WTC11 (cell line): ENCODE measurements around the gene SRSF3.

ENCODE experiments used
- CREM ChIP-seq: sonication (generic); formaldehyde crosslinking; IDR thresholded peaks from 2 replicates; pipeline ENCODE4 v1.8.1; 2022; ENCODE audit warnings: mild to moderate bottlenecking, missing genetic modification reagents, moderate library complexity
- FOXP4 ChIP-seq: sonication (generic); formaldehyde crosslinking; IDR thresholded peaks from 2 replicates; pipeline ENCODE4 v1.8.0; 2022; ENCODE audit warnings: mild to moderate bottlenecking, missing genetic modification reagents
- JAZF1 ChIP-seq: fragments of 250-450 bp; sonication (Bioruptor Pico); IDR thresholded peaks from 2 replicates; pipeline ENCODE4 v1.9.0; 2021; ENCODE audit warnings: moderate library complexity, mild to moderate bottlenecking, inconsistent platforms
- MYBL2 ChIP-seq: sonication (generic); formaldehyde crosslinking; IDR thresholded peaks from 2 replicates; pipeline ENCODE4 v1.8.1; 2023; ENCODE audit warnings: mild to moderate bottlenecking, moderate library complexity, missing genetic modification reagents
- PREB ChIP-seq: sonication (generic); formaldehyde crosslinking; IDR thresholded peaks from 2 replicates; pipeline ENCODE4 v1.8.1; 2022; ENCODE audit warnings: mild to moderate bottlenecking, missing genetic modification reagents, moderate library complexity, borderline replicate concordance
- TP53 ChIP-seq: sonication (generic); formaldehyde crosslinking; IDR thresholded peaks from 2 replicates; pipeline ENCODE4 v1.8.1; 2023; ENCODE audit warnings: mild to moderate bottlenecking, missing genetic modification reagents
- ZNF121 ChIP-seq: sonication (generic); formaldehyde crosslinking; IDR thresholded peaks from 2 replicates; pipeline ENCODE4 v1.8.0; 2023; ENCODE audit warnings: missing genetic modification reagents
- ZNF396 ChIP-seq: fragments of 250-450 bp; sonication (Bioruptor Pico); IDR thresholded peaks from 2 replicates; pipeline ENCODE4 v1.8.0; 2021; ENCODE audit warnings: mild to moderate bottlenecking, moderate library complexity, borderline replicate concordance
- TF ChIP-seq, protein P1 (sequence below): fragments of 200-600 bp; IDR thresholded peaks from 2 replicates; pipeline ENCODE4 v1.8.0; 2022; ENCODE audit warnings: antibody characterized with exemption
- TF ChIP-seq, protein P2 (sequence below): fragments of 250-450 bp; sonication (Bioruptor Pico); IDR thresholded peaks from 2 replicates; pipeline ENCODE4 v1.9.0; 2021; ENCODE audit warnings: mild to moderate bottlenecking
- TF ChIP-seq, protein P3 (sequence below): sonication (generic); formaldehyde crosslinking; IDR thresholded peaks from 2 replicates; pipeline ENCODE4 v1.8.0; 2022; ENCODE audit warnings: mild to moderate bottlenecking, missing genetic modification reagents

GRCh38 chr6:36545767-36546307, 48.3 kb upstream of the SRSF3 start:
- TF ChIP-seq, protein P1, sequence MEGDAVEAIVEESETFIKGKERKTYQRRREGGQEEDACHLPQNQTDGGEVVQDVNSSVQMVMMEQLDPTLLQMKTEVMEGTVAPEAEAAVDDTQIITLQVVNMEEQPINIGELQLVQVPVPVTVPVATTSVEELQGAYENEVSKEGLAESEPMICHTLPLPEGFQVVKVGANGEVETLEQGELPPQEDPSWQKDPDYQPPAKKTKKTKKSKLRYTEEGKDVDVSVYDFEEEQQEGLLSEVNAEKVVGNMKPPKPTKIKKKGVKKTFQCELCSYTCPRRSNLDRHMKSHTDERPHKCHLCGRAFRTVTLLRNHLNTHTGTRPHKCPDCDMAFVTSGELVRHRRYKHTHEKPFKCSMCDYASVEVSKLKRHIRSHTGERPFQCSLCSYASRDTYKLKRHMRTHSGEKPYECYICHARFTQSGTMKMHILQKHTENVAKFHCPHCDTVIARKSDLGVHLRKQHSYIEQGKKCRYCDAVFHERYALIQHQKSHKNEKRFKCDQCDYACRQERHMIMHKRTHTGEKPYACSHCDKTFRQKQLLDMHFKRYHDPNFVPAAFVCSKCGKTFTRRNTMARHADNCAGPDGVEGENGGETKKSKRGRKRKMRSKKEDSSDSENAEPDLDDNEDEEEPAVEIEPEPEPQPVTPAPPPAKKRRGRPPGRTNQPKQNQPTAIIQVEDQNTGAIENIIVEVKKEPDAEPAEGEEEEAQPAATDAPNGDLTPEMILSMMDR = no peak
- TF ChIP-seq PREB (CRISPR knock-in tag) = no peak
- no peak for TF ChIP-seq MYBL2 (CRISPR knock-in tag)
- no peak for TF ChIP-seq CREM (CRISPR knock-in tag)
- no peak for TF ChIP-seq JAZF1
- TF ChIP-seq, protein P2, sequence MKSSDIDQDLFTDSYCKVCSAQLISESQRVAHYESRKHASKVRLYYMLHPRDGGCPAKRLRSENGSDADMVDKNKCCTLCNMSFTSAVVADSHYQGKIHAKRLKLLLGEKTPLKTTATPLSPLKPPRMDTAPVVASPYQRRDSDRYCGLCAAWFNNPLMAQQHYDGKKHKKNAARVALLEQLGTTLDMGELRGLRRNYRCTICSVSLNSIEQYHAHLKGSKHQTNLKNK (CRISPR knock-in tag) = no peak
- no peak for TF ChIP-seq ZNF121
- TF ChIP-seq FOXP4 = no peak
- no peak for TF ChIP-seq TP53 (CRISPR knock-in tag)
- TF ChIP-seq, protein P3, sequence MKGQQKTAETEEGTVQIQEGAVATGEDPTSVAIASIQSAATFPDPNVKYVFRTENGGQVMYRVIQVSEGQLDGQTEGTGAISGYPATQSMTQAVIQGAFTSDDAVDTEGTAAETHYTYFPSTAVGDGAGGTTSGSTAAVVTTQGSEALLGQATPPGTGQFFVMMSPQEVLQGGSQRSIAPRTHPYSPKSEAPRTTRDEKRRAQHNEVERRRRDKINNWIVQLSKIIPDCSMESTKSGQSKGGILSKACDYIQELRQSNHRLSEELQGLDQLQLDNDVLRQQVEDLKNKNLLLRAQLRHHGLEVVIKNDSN (CRISPR knock-in tag) = no peak
- no peak for TF ChIP-seq ZNF396 (CRISPR knock-in tag)
